Activated CD8-positive, alpha-beta memory T cell treated with anti-CD3 and anti-CD28 coated beads, Interleukin-2, amount 10 ng/mL, durations not matched to agents 7 days and 5 days (primary cell): Measurements from ENCODE around the gene DCTN2. TPM values are rescaled to one million over a fixed set of nuclear protein-coding genes. Genes with fewer than 3 reads are reported as not detected.
A peak's percentile ranks its signal among the peaks of the same experiment; 100 is the strongest.

Experiments used
- ATAC-seq: fragments of 150-1000 bp; cut with Tn5 transposase; one replicate; pipeline ENCODE4 v1.10.0; 2021; ENCODE audit warnings: moderate library complexity
- CTCF ChIA-PET: fragments of 350-600 bp; sonication (Branson Sonifier 250); formaldehyde crosslinking; loops from one replicate; lab custom pipeline; 2021; ENCODE audit warnings: antibody characterized with exemption; lab: Charles Lee
- DNase-seq: peaks from one replicate; pipeline ENCODE4 v3.0.0-alpha.2; 2020
- H3K27ac Mint-ChIP-seq: one replicate; pipeline ENCODE4 v1.8.0; 2021; ENCODE audit warnings: mild to moderate bottlenecking, mixed read lengths
- H3K27me3 Mint-ChIP-seq: one replicate; pipeline ENCODE4 v1.8.0; 2021; ENCODE audit warnings: mixed read lengths
- H3K36me3 Mint-ChIP-seq: one replicate; pipeline ENCODE4 v1.8.0; 2021; ENCODE audit warnings: mild to moderate bottlenecking, mixed read lengths
- H3K4me1 Mint-ChIP-seq: one replicate; pipeline ENCODE4 v1.8.0; 2021; ENCODE audit warnings: mixed read lengths
- H3K4me3 Mint-ChIP-seq: one replicate; pipeline ENCODE4 v1.8.0; 2021; ENCODE audit warnings: mild to moderate bottlenecking, moderate library complexity, mixed read lengths
- H3K9me3 Mint-ChIP-seq: one replicate; pipeline ENCODE4 v1.8.0; 2022; ENCODE audit warnings: low read depth, mixed read lengths
- total RNA-seq, 2 experiments: library from RNA; stranded (reverse); gene quantifications; one replicate each; pipeline ENCODE4 v1.2.3, GENCODE V29; 2021

DCTN2 gene
- total RNA-seq, 2 experiments from 2014 or later: 90.8 to 99.0 TPM

- Mint-ChIP-seq H3K27me3 (peaks cover 11% of the 10 kb centered on the region), H3K9me3 (no peaks in the 10 kb centered on the region), H3K36me3 (no peaks in the 10 kb centered on the region), H3K4me1 (peaks cover 31% of the 10 kb centered on the region), H3K27ac (no peak overlapping the region), H3K4me3 (no peak overlapping the region)
- DNase-seq (no peak), ATAC-seq (no peak)
- CTCF ChIA-PET: interaction anchor here (1.0 to 1.4 kb wide), 2 partner anchors 10 to 31 kb away, joined by 3 to 6 read pairs; no protein-coding TSS in a partner anchor
Measured at GRCh38 chr12:57552835-57553313, 5.9 kb upstream of the DCTN2 start.

- Mint-ChIP-seq H3K9me3 (no peaks in the 10 kb centered on the region), H3K36me3 (no peaks in the 10 kb centered on the region), H3K4me3 (no peak overlapping the region), H3K4me1 (peaks cover 36% of the 10 kb centered on the region), H3K27ac (no peak overlapping the region), H3K27me3 (peaks cover 11% of the 10 kb centered on the region)
- CTCF ChIA-PET: interaction anchor here (1.0 to 1.4 kb wide), 3 partner anchors 10 to 94 kb away, joined by 3 to 6 read pairs (median 3); no protein-coding TSS in a partner anchor
- DNase-seq (no peak), ATAC-seq (no peak)
Measured at GRCh38 chr12:57552306-57552651, 5.3 kb upstream of the DCTN2 start.

GRCh38 chr12:57551637-57552305 lies 4.8 kb upstream of the DCTN2 start:
- no peak for ATAC-seq
- no peak for DNase-seq
- Mint-ChIP-seq H3K4me3 (no peak overlapping the region), H3K9me3 (no peaks in the 10 kb centered on the region), H3K4me1 (peaks cover 39% of the 10 kb centered on the region), H3K27ac (no peak overlapping the region), H3K27me3 (peaks cover 11% of the 10 kb centered on the region), H3K36me3 (no peaks in the 10 kb centered on the region)
- CTCF ChIA-PET: interaction anchor here (1.0 to 1.4 kb wide), 4 partner anchors 11 to 93 kb away, joined by 3 to 6 read pairs (median 3); no protein-coding TSS in a partner anchor

- Mint-ChIP-seq H3K27ac (no peak overlapping the region), H3K9me3 (no peaks in the 10 kb centered on the region), H3K36me3 (peaks cover 2% of the 10 kb centered on the region), H3K4me3 (peak overlapping the region; percentile 72), H3K4me1 (peaks cover 46% of the 10 kb centered on the region), H3K27me3 (peaks cover 11% of the 10 kb centered on the region)
- CTCF ChIA-PET: interaction anchor here (1.1 kb wide), 1 partner anchor 80 kb away, joined by 3 read pairs; no protein-coding TSS in a partner anchor
- ATAC-seq: no peak
- DNase-seq: no peak
Measured at GRCh38 chr12:57550641-57551549, 3.9 kb upstream of the DCTN2 start.

- CTCF ChIA-PET: no interaction called here
- ATAC-seq (peak; percentile 67), DNase-seq (peak; percentile 74)
- peaks cover 5% of the 10 kb centered on the region for H3K36me3 Mint-ChIP-seq
- H3K27ac Mint-ChIP-seq: no peak within 1 kb of the TSS
- peaks cover 11% of the 10 kb centered on the region for H3K27me3 Mint-ChIP-seq
- H3K9me3 Mint-ChIP-seq: no peaks in the 10 kb centered on the region
- peaks cover 53% of the 10 kb centered on the region for H3K4me1 Mint-ChIP-seq
- H3K4me3 Mint-ChIP-seq: peak within 1 kb of the TSS; percentile 72
Measured at GRCh38 chr12:57549909-57550640, 3.1 kb upstream of the DCTN2 start, which contains the start of gene KIF5A. KIF5A (plus strand) TSS chr12:57550044; CDS start chr12:57550272, 228 bp downstream.

- H3K4me1 Mint-ChIP-seq: peaks cover 58% of the 10 kb centered on the region
- H3K36me3 Mint-ChIP-seq: peaks cover 6% of the 10 kb centered on the region
- no peak overlapping the region for H3K27ac Mint-ChIP-seq
- DNase-seq: no peak
- H3K4me3 Mint-ChIP-seq: peak overlapping the region; percentile 72
- H3K27me3 Mint-ChIP-seq: peaks cover 11% of the 10 kb centered on the region
- no peak for ATAC-seq
- CTCF ChIA-PET: interaction anchor here (1.2 kb wide), 1 partner anchor 91 kb away, joined by 4 read pairs; no protein-coding TSS in a partner anchor
- H3K9me3 Mint-ChIP-seq: no peaks in the 10 kb centered on the region
Measured at GRCh38 chr12:57549203-57549908, 2.4 kb upstream of the DCTN2 start.

- H3K27me3 Mint-ChIP-seq: peaks cover 11% of the 10 kb centered on the region
- DNase-seq (no peak), ATAC-seq (no peak)
- H3K4me1 Mint-ChIP-seq: peaks cover 64% of the 10 kb centered on the region
- H3K27ac Mint-ChIP-seq: no peak overlapping the region
- H3K4me3 Mint-ChIP-seq: no peak overlapping the region
- peaks cover 6% of the 10 kb centered on the region for H3K36me3 Mint-ChIP-seq
- no peaks in the 10 kb centered on the region for H3K9me3 Mint-ChIP-seq
- CTCF ChIA-PET: interaction anchor here (1.2 kb wide), 1 partner anchor 90 kb away, joined by 4 read pairs; no protein-coding TSS in a partner anchor
Measured at GRCh38 chr12:57548488-57548887, 1.5 kb upstream of the DCTN2 start.

- no peaks in the 10 kb centered on the region for H3K9me3 Mint-ChIP-seq
- CTCF ChIA-PET: no interaction called here
- peaks cover 63% of the 10 kb centered on the region for H3K4me1 Mint-ChIP-seq
Measured at GRCh38 chr12:57548013-57548315, 972 bp upstream of the DCTN2 start.

GRCh38 chr12:57547288-57548012 lies 458 bp upstream of the DCTN2 start:
- CTCF ChIA-PET: interaction anchor here (0.6 to 3.1 kb wide), 14 partner anchors 9 to 194 kb away, joined by 3 to 13 read pairs (median 4); partner anchors contain the start of genes DDIT3 and OS9
- Mint-ChIP-seq H3K4me1 (peaks cover 59% of the 10 kb centered on the region), H3K9me3 (no peaks in the 10 kb centered on the region), H3K27ac (peak overlapping the region; percentile 96), H3K36me3 (peaks cover 7% of the 10 kb centered on the region), H3K4me3 (peak overlapping the region; percentile 100), H3K27me3 (peaks cover 11% of the 10 kb centered on the region)
- DNase-seq: no peak
- no peak for ATAC-seq

More at GRCh38 chr12:57548013-57548315, 972 bp upstream of the DCTN2 start:
- no peak for DNase-seq
- no peak for ATAC-seq
- Mint-ChIP-seq H3K27ac (no peak overlapping the region), H3K27me3 (peaks cover 11% of the 10 kb centered on the region), H3K36me3 (peaks cover 7% of the 10 kb centered on the region), H3K4me3 (no peak overlapping the region)

- peak overlapping the region; percentile 96 for H3K27ac Mint-ChIP-seq
- no peak for ATAC-seq
- peaks cover 7% of the 10 kb centered on the region for H3K36me3 Mint-ChIP-seq
- H3K9me3 Mint-ChIP-seq: no peaks in the 10 kb centered on the region
- CTCF ChIA-PET: interaction anchor here (0.6 to 3.1 kb wide), 8 partner anchors 9 to 195 kb away, joined by 3 to 13 read pairs (median 6); partner anchors contain the start of genes DDIT3 and OS9
- peak overlapping the region; percentile 100 for H3K4me3 Mint-ChIP-seq
- H3K4me1 Mint-ChIP-seq: peaks cover 53% of the 10 kb centered on the region
- H3K27me3 Mint-ChIP-seq: peaks cover 11% of the 10 kb centered on the region
- no peak for DNase-seq
Measured at GRCh38 chr12:57545809-57546437, 1.1 kb downstream of the DCTN2 start.

GRCh38 chr12:57543581-57543980 lies 3.4 kb downstream of the DCTN2 start:
- peaks cover 37% of the 10 kb centered on the region for H3K4me1 Mint-ChIP-seq
- peaks cover 3% of the 10 kb centered on the region for H3K27me3 Mint-ChIP-seq
- no peak for DNase-seq
- CTCF ChIA-PET: interaction anchor here (0.7 to 1.3 kb wide), 2 partner anchors 19 to 49 kb away, joined by 3 to 4 read pairs; no protein-coding TSS in a partner anchor
- H3K9me3 Mint-ChIP-seq: no peaks in the 10 kb centered on the region
- H3K27ac Mint-ChIP-seq: no peak overlapping the region
- H3K4me3 Mint-ChIP-seq: no peak overlapping the region
- peaks cover 12% of the 10 kb centered on the region for H3K36me3 Mint-ChIP-seq
- no peak for ATAC-seq
